Measurements from ENCODE around the gene MMAB.

DNA sequence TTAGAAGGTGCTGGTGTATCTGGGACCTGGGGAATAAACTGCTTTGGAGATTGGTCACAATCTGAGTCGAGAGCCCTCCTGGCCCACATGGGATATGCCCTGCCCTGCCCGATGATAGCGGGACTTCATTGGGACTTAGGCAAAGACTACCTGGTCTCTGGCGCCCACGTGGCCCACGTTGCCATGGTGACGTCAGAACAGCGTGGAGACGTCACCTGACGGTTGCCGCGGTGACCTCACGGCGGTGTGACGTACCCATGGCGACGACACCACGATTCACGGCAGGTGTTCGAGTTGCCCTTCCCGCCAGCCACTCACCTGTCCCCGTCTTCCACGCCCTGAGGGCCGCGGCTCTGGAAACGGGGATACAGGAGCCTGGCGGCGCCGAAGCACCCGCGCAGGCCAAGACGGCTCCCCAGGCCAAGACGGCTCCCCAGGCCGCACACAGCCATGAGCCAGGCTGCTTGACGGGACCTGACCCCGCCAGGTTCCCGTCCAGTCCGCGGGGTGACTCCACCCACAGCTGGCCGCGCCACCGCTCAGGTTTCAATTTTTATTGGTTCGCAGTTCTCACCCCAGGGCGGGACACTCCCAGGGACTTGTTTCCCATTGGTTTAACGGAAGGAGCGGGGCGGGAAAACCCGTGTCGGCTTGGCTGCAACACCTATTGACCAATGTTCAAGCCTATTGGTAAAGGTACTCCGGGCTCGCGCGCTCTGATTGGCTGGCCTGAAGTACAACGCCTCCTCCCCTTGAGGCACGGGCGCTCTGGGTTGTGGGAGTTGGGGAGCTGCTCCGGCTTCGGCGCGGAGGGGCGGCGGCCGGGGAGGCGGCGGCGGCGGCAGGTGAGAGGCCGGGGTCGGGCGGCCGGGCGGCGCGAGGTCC lies at the start of gene MMAB, which contains the start of gene MVK:
- TF ChIP-seq, protein P1, sequence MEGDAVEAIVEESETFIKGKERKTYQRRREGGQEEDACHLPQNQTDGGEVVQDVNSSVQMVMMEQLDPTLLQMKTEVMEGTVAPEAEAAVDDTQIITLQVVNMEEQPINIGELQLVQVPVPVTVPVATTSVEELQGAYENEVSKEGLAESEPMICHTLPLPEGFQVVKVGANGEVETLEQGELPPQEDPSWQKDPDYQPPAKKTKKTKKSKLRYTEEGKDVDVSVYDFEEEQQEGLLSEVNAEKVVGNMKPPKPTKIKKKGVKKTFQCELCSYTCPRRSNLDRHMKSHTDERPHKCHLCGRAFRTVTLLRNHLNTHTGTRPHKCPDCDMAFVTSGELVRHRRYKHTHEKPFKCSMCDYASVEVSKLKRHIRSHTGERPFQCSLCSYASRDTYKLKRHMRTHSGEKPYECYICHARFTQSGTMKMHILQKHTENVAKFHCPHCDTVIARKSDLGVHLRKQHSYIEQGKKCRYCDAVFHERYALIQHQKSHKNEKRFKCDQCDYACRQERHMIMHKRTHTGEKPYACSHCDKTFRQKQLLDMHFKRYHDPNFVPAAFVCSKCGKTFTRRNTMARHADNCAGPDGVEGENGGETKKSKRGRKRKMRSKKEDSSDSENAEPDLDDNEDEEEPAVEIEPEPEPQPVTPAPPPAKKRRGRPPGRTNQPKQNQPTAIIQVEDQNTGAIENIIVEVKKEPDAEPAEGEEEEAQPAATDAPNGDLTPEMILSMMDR (IDR thresholded peaks at IDR 0.05), result no peak
- TF ChIP-seq POLR2A (IDR thresholded peaks at IDR 0.05) (peak; percentile 79), POLR2AphosphoS5 (IDR thresholded peaks at IDR 0.05) (peak; percentile 37 to 85 (median 80)), EP300 (IDR thresholded peaks at IDR 0.05; ENCODE audit: low read depth) (no peak)

All from transverse colon (tissue), 4 donors.